H1 (cell line): ENCODE measurements around the gene SPTBN4. TPM values are rescaled to one million over a fixed set of nuclear protein-coding genes. Genes with fewer than 3 reads are reported as not detected.

Experiments
- ATF2 ChIP-seq: IDR thresholded peaks from 2 replicates; pipeline ENCODE4 v1.6.1; 2012; ENCODE audit warnings: low read length, inconsistent platforms
- BRCA1 ChIP-seq: IDR thresholded peaks from 2 replicates; pipeline ENCODE4 v1.6.1; 2012; ENCODE audit warnings: low read depth, low read length, improper control_type of control experiment
- FOSL1 ChIP-seq: IDR thresholded peaks from 2 replicates; pipeline ENCODE4 v1.6.1; 2011; ENCODE audit warnings: mild to moderate bottlenecking, low read depth, low read length, moderate library complexity; ENCODE audit not compliant: insufficient read depth
- MAX ChIP-seq: IDR thresholded peaks from 2 replicates; pipeline ENCODE4 v1.6.1; 2012; ENCODE audit warnings: inconsistent platforms
- SIN3A ChIP-seq, 2 experiments: IDR thresholded peaks in 1 of 2; conservative IDR thresholded peaks in 1 of 2; 2 replicates each; pipeline ENCODE4 v1.6.1; 2011 to 2012; ENCODE audit warnings: low read length in 2 of 2, improper control_type of control experiment in 1 of 2, low read depth in 1 of 2, mild to moderate bottlenecking in 1 of 2
- polyA plus RNA-seq, 7 experiments: library from polyadenylated mRNA; depleted of rRNA in 3 of 7; stranded (reverse) in 5 of 7; unstranded in 2 of 7; fragments of >200 nt in 5 of 7; fragments of 200-250 nt in 2 of 7; gene quantifications; 1 replicate in 5 of 7; 2 replicates in 1 of 7; 4 replicates in 1 of 7; pipeline versions ENCODE4 v1.2.1 to v1.2.3, GENCODE V29; 2011 to 2013; ENCODE audit warnings: missing spikeins in 2 of 7, mixed read lengths in 2 of 7
- total RNA-seq: library from RNA; stranded (reverse); fragmentation: NEBNext Ultra II Directional; extraction: Animal tissue kit (Norgen Biotek cat#: 25700); gene quantifications from 2 replicates; pipeline ENCODE4 v1.2.1, GENCODE V29; 2021

SPTBN4 gene
- total and polyA plus RNA-seq, 2 of the 8 experiments (the other 6 are each of a cell fraction or from before 2014, with no cell fraction given): 1.9 to 3.0 TPM

- TF ChIP-seq BRCA1 (no peak), MAX (no peak), SIN3A (conservative IDR thresholded peaks at IDR 0.05 in 1 of 2, IDR thresholded peaks at IDR 0.05 in 1 of 2; ENCODE audit: low read depth in 1 of 2, low read length in 2 of 2) (no peak), ATF2 (no peak), FOSL1 (no peak)
These were observed 89.3 kb downstream of the SPTBN4 start (continued) for GRCh38 chr19:40555978-40556689.
